Measurements from ENCODE around the gene BRD8. TPM values are rescaled to one million over a fixed set of nuclear protein-coding genes. Genes with fewer than 3 reads are reported as not detected.

BRD8 gene
- total RNA-seq, 1 donor from 2014 or later = 62.3 TPM

DNA sequence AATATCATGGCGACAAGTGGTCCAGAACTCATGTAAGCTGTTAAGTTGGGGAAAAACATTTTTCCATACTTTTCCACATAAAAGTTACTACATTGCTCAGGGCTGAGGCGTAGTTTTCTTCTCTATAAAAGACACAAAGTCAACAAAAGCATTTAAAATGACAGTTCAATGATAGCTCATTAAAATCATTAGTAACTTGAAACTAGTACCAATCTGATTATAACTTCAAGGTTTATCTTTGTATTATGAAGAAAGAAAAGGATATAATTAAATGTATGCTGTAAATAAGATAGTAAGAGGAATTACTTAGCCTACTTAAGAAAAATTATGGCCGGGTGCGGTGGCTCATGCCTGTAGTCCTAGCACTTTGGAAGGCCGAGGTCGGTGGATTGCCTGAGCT is 49.1 kb downstream of the BRD8 start:
- H3K27me3 Mint-ChIP-seq (ENCODE audit: unreplicated experiment) = peaks cover 2% of the 10 kb centered on the region
- H3K4me3 Mint-ChIP-seq (ENCODE audit: unreplicated experiment) = no peak overlapping the region
- H3K36me3 Mint-ChIP-seq (ENCODE audit: unreplicated experiment) = no peaks in the 10 kb centered on the region
- H3K27ac Mint-ChIP-seq (ENCODE audit: unreplicated experiment) = no peak overlapping the region
- H3K4me1 Mint-ChIP-seq (ENCODE audit: low read depth, unreplicated experiment) = no peaks in the 10 kb centered on the region
- H3K9me3 Mint-ChIP-seq (ENCODE audit: unreplicated experiment) = no peaks in the 10 kb centered on the region
- no peak for TF ChIP-seq CTCF (IDR thresholded peaks at IDR 0.05; ENCODE audit: partially characterized antibody, unreplicated experiment)
- DNase-seq = no peak

- no peak overlapping the region for H3K27ac Mint-ChIP-seq (ENCODE audit: unreplicated experiment)
- DNase-seq = no peak
- TF ChIP-seq CTCF (IDR thresholded peaks at IDR 0.05; ENCODE audit: partially characterized antibody, unreplicated experiment) = no peak
- no peaks in the 10 kb centered on the region for H3K4me1 Mint-ChIP-seq (ENCODE audit: low read depth, unreplicated experiment)
- H3K27me3 Mint-ChIP-seq (ENCODE audit: unreplicated experiment) = peaks cover 2% of the 10 kb centered on the region
- H3K9me3 Mint-ChIP-seq (ENCODE audit: unreplicated experiment) = no peaks in the 10 kb centered on the region
- no peak overlapping the region for H3K4me3 Mint-ChIP-seq (ENCODE audit: unreplicated experiment)
- no peaks in the 10 kb centered on the region for H3K36me3 Mint-ChIP-seq (ENCODE audit: unreplicated experiment)
These were observed 50.1 kb downstream of the BRD8 start for GRCh38 chr5:138128334-138128733.

DNA sequence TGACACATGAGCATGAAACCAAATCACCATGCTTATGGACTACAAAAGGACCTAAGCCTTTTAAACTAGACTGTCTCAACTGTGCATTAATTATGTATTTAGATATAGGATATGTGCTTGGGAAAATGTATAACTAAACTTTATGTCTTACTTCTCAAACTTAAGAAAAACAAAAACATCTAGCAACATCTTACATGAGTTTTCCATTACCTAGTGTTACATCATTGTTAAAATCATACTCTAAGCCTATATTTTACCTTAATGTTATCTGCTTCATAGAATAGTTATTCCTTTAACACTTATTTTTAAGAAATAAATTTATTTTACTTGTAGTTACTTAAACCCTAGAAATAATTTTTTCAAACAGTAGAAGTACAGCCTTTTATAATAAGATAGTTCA is 63.2 kb downstream of the BRD8 start:
- DNase-seq = no peak
- H3K27me3 Mint-ChIP-seq (ENCODE audit: unreplicated experiment) = no peaks in the 10 kb centered on the region
- H3K27ac Mint-ChIP-seq (ENCODE audit: unreplicated experiment) = no peak overlapping the region
- no peak for TF ChIP-seq CTCF (IDR thresholded peaks at IDR 0.05; ENCODE audit: partially characterized antibody, unreplicated experiment)
- no peaks in the 10 kb centered on the region for H3K9me3 Mint-ChIP-seq (ENCODE audit: unreplicated experiment)
- no peaks in the 10 kb centered on the region for H3K4me1 Mint-ChIP-seq (ENCODE audit: low read depth, unreplicated experiment)
- H3K4me3 Mint-ChIP-seq (ENCODE audit: unreplicated experiment) = no peak overlapping the region
- H3K36me3 Mint-ChIP-seq (ENCODE audit: unreplicated experiment) = no peaks in the 10 kb centered on the region

- Mint-ChIP-seq H3K27ac (ENCODE audit: unreplicated experiment) (no peak overlapping the region), H3K36me3 (ENCODE audit: unreplicated experiment) (no peaks in the 10 kb centered on the region), H3K4me1 (ENCODE audit: low read depth, unreplicated experiment) (no peaks in the 10 kb centered on the region), H3K27me3 (ENCODE audit: unreplicated experiment) (no peaks in the 10 kb centered on the region), H3K9me3 (ENCODE audit: unreplicated experiment) (no peaks in the 10 kb centered on the region), H3K4me3 (ENCODE audit: unreplicated experiment) (no peak overlapping the region)
- no peak for TF ChIP-seq CTCF (IDR thresholded peaks at IDR 0.05; ENCODE audit: partially characterized antibody, unreplicated experiment)
- DNase-seq = no peak
These were observed 66.5 kb downstream of the BRD8 start for GRCh38 chr5:138111937-138112336.

DNA sequence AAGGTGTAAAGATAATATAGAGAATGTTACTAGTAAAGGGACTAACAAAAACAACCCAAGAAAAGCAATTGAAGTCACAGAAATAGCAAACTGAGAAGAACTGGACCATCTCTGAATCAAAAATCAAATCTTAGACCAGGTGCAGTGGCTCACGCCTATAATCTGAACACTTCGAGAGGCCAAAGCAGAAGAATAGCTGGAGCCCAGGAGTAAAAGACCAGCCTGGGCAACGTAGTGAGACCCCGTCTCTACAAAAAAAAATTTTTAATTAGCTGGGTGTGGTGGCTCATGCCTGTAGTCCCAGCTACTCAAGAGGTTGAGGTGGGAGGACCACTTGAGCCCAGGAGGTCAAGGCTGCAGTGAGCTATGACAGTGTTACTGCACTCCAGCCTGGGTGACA is 67.2 kb downstream of the BRD8 start:
- Mint-ChIP-seq H3K27me3 (ENCODE audit: unreplicated experiment) (no peaks in the 10 kb centered on the region), H3K4me3 (ENCODE audit: unreplicated experiment) (no peak overlapping the region), H3K4me1 (ENCODE audit: low read depth, unreplicated experiment) (no peaks in the 10 kb centered on the region), H3K36me3 (ENCODE audit: unreplicated experiment) (no peaks in the 10 kb centered on the region), H3K9me3 (ENCODE audit: unreplicated experiment) (no peaks in the 10 kb centered on the region), H3K27ac (ENCODE audit: unreplicated experiment) (no peak overlapping the region)
- DNase-seq = no peak
- TF ChIP-seq CTCF (IDR thresholded peaks at IDR 0.05; ENCODE audit: partially characterized antibody, unreplicated experiment) = no peak

Data from glutamatergic neuron (in vitro differentiated cells).